Lower leg skin (tissue), 4 donors: ENCODE results near the gene UQCRHL. TPM values are rescaled to one million over a fixed set of nuclear protein-coding genes. Genes with fewer than 3 reads are reported as not detected.

Experiments
- DNase-seq, 2 donors: peaks; one replicate each; pipeline ENCODE4 v3.0.0-alpha.2; 2019; ENCODE audit warnings: low spot score in 2 of 2
- H3K4me3 ChIP-seq: fragments of 200-600 bp; sonication (generic); 2 replicates; pipeline ENCODE4 v1.5.1; 2017; ENCODE audit warnings: mild to moderate bottlenecking, low read depth; ENCODE audit not compliant: poor library complexity, severe bottlenecking
- POLR2A ChIP-seq, 2 donors: fragments of 450-650 bp; IDR thresholded peaks; one replicate each; pipeline ENCODE4 v1.6.1; 2016 to 2017; ENCODE audit warnings: antibody characterized with exemption in 2 of 2, mild to moderate bottlenecking in 1 of 2, moderate library complexity in 1 of 2
- WGBS, 2 donors: methylation state at CpG; one replicate each; pipeline ENCODE4 v1.1.5; 2018; 5-methylcytosine and 5-hydroxymethylcytosine counted together
- intact Hi-C: fragments of 100-400 bp; cut with DNase I; formaldehyde crosslinking; loops from one replicate; pipeline ENCODE4 v1.15.0; 2023; ENCODE audit warnings: low total_unique reads
- total RNA-seq, 4 donors: library from RNA; depleted of rRNA; stranded (reverse); fragments of >200 nt; gene quantifications; one replicate each; pipeline ENCODE4 v1.1.0, GENCODE V29; 2016
- TF ChIP-seq, protein P1 (sequence below), 3 donors: fragments of 450-650 bp; IDR thresholded peaks; one replicate each; pipeline ENCODE4 v1.5.1; 2016; ENCODE audit warnings: antibody characterized with exemption in 3 of 3, mild to moderate bottlenecking in 3 of 3, moderate library complexity in 2 of 3

Gene UQCRHL
- total RNA-seq, 4 donors from 2014 or later, result 0.62 to 1.4 (median 0.94) TPM

DNA sequence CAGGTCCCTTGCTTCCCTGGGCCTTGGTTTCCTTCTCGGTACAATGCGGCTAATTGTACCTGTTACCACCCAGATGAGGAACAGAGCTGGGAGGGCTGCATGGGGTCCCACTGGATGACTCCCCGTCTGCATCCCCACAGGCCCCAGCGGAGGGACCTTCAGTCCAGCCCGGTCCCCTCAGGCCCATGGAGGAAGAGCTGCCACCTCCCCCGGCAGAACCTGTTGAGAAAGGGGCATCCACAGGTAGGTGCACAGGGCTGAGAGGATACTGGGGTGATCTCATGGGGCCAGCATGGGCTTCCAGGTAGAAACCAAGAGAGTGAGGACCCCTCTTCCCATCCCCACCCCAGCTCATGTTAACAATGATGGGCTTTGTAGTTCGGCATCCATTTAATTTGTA is 39.1 kb downstream of the UQCRHL start:
- intact Hi-C loops, result no loop called here
- 96% methylated on average over 7 of the region's 7 CpGs for WGBS, 2 donors
- DNase-seq, result no peak
- TF ChIP-seq, protein P1, sequence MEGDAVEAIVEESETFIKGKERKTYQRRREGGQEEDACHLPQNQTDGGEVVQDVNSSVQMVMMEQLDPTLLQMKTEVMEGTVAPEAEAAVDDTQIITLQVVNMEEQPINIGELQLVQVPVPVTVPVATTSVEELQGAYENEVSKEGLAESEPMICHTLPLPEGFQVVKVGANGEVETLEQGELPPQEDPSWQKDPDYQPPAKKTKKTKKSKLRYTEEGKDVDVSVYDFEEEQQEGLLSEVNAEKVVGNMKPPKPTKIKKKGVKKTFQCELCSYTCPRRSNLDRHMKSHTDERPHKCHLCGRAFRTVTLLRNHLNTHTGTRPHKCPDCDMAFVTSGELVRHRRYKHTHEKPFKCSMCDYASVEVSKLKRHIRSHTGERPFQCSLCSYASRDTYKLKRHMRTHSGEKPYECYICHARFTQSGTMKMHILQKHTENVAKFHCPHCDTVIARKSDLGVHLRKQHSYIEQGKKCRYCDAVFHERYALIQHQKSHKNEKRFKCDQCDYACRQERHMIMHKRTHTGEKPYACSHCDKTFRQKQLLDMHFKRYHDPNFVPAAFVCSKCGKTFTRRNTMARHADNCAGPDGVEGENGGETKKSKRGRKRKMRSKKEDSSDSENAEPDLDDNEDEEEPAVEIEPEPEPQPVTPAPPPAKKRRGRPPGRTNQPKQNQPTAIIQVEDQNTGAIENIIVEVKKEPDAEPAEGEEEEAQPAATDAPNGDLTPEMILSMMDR (IDR thresholded peaks at IDR 0.05), result no peak
- no peak for TF ChIP-seq POLR2A (IDR thresholded peaks at IDR 0.05)
- no peak overlapping the region for H3K4me3 ChIP-seq

DNA sequence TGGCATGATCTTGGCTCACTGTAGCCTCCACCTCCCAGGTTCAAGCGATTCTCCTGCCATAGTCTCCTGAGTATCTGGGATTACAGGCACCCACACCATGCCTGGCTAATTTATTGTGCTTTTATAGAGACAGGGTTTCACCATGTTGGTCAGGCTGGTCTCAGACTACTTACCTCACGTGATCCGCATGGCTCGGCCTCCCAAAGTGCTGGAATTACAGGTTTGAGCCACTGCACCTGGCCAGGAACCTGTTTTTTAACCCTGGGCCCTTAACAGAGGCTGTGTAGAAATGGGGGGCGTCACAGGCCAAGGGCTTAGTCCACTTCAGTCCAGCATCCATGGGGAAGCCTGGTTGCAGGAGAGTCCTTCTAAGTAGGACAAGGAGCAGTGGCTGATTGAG is 39.5 kb downstream of the UQCRHL start:
- TF ChIP-seq POLR2A (IDR thresholded peaks at IDR 0.05), result no peak
- TF ChIP-seq, protein P1 (IDR thresholded peaks at IDR 0.05), result no peak
- DNase-seq, result no peak
- intact Hi-C loops, result no loop called here
- WGBS, 2 donors, result 87 to 88% methylated on average over 5 of the region's 5 CpGs
- H3K4me3 ChIP-seq, result no peak overlapping the region

DNA sequence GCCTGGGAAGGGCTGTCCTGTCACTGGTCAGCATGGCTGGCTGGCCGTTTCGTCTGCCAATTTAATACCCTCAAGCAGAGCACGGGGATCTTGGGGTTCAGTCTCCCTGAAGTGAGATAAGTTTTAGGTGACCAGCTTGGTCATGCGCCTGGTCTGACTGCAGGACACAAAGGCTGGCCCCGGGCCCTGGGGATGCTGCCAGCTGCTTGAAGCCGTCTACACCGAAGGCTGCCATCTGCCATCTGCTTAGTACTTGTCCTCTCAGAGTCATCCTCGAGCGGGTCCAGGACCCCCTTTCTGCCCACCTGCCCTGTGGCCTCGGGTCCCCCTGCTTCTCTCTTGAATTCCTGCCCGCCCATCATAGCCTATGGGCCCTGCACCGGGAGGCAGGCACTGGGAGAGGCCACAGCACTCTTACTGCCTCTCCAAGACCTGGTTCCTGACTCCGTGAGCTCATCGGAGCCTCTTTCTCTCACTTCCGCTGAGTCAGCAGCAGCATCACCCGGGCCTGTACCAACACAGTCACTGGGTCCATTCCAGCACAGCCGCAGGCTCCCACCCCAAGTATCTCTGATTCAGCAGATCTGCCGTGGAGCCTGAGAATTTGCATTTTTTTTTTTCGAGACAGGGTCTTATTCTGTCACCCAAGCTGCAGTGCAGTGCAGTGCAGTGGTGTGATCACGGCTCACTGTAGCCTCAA is 41.8 kb downstream of the UQCRHL start:
- intact Hi-C loops, result no loop called here
- 62 to 67% methylated on average over 20 of the region's 20 CpGs for WGBS, 2 donors
- H3K4me3 ChIP-seq, result no peak overlapping the region
- TF ChIP-seq, protein P1 (IDR thresholded peaks at IDR 0.05), result no peak
- TF ChIP-seq POLR2A (IDR thresholded peaks at IDR 0.05), result no peak
- peak in 1 of 2 donors; percentile 58 for DNase-seq

DNA sequence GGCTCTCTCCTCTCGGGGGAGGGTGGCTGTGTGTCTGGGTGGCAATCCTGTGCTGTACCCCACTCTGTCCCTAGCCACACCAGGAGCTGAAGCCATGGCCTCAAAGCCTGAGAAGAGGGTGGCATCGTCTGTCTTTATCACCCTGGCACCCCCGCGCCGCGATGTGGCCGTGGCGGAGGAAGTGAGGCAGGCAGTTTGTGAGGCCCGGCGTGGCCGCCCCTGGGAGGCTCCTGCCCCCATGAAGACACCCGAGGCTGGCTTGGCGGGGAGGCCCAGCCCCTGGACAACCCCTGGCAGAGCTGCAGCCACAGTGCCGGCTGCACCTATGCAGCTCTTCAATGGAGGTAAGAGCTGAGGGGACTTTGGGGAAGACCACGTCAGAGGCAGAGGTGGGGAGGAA is 42.6 kb downstream of the UQCRHL start:
- DNase-seq, result no peak
- intact Hi-C loops, result no loop called here
- H3K4me3 ChIP-seq, result no peak overlapping the region
- TF ChIP-seq, protein P1 (IDR thresholded peaks at IDR 0.05), result no peak
- TF ChIP-seq POLR2A (IDR thresholded peaks at IDR 0.05), result no peak
- WGBS, 2 donors, result 87 to 90% methylated on average over 12 to 15 of the region's 15 CpGs

DNA sequence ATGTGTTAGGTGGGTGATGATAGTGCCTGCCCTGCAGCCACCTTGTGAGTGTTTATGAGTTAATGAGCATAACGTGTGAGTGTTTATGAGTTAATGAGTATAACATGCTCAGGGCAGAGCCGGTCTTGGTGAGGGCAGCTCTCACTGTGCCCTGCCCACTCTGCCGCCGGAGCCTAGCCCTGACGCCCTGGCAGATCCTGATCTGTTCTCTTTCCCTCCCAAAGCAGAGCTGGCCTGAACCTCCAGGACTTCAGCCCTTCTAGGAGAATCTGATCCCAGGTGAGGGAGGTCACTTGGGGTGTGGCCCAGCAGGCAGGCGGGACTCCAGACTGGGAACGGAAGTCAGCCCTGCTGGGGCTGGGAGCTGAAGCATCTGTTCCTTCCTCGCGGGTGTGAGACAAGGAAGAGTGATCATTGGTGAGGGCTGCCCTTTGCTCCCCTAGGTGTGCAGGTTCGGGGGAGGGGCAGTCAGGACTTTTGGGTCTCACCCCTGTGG is 43.1 kb downstream of the UQCRHL start:
- intact Hi-C loops, result no loop called here
- DNase-seq, result no peak
- H3K4me3 ChIP-seq, result no peak overlapping the region
- TF ChIP-seq, protein P1 (IDR thresholded peaks at IDR 0.05), result no peak
- TF ChIP-seq POLR2A (IDR thresholded peaks at IDR 0.05), result no peak
- whole genome bisulfite sequencing, 2 donors, result 43 to 46% methylated on average over 9 to 10 of the region's 10 CpGs

DNA sequence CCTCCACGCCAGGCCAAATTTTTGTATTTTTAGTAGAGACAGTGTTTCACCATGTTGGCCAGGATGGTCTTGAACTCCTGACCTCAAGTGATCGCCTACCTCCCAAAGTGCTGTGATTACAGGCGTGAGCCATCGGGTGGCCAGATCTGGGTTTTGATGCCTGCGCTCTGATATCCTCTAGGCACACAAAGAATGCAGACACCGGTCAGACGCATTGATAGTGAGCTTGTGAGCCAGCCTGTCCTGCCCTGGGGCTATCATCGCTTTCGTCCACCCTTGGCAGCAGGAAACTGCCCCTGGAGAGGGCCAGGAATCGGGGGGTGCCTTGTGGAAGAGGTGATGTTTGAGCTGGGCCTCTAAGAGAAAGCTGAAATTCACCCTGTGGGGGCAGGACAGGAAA is 44.9 kb downstream of the UQCRHL start:
- intact Hi-C loops, result no loop called here
- WGBS, 2 donors, result 81 to 83% methylated on average over 10 of the region's 10 CpGs
- H3K4me3 ChIP-seq, result no peak overlapping the region
- no peak for DNase-seq
- TF ChIP-seq, protein P1 (IDR thresholded peaks at IDR 0.05), result no peak
- no peak for TF ChIP-seq POLR2A (IDR thresholded peaks at IDR 0.05)
